HG02943 (cell line): ENCODE measurements around the gene ASAP2.
A peak's percentile ranks its signal among the peaks of the same experiment; 100 is the strongest.

Experiments used
- ATAC-seq: cut with Tn5 transposase; IDR thresholded peaks from one replicate; pipeline ENCODE4 v1.9.1; 2021; ENCODE audit warnings: mild to moderate bottlenecking, low read depth, moderate library complexity; ENCODE audit not compliant: unreplicated experiment

The ASAP2 gene

GRCh38 chr2:9415516-9416169, 209.0 kb downstream of the ASAP2 start:
- ATAC-seq, result no peak

GRCh38 chr2:9416267-9416961, 209.8 kb downstream of the ASAP2 start:
- no peak for ATAC-seq

GRCh38 chr2:9416962-9417316, 210.3 kb downstream of the ASAP2 start:
- no peak for ATAC-seq

GRCh38 chr2:9417725-9418124, 211.1 kb downstream of the ASAP2 start:
- no peak for ATAC-seq

- ATAC-seq, result no peak
Observed at GRCh38 chr2:9418746-9419145, 212.1 kb downstream of the ASAP2 start.

- no peak for ATAC-seq
Observed at GRCh38 chr2:9419541-9419940, 212.9 kb downstream of the ASAP2 start.

GRCh38 chr2:9420495-9420894, 213.9 kb downstream of the ASAP2 start:
- no peak for ATAC-seq

- ATAC-seq, result peak; percentile 32
Observed at GRCh38 chr2:9422321-9423099, 215.9 kb downstream of the ASAP2 start.

- peak; percentile 80 for ATAC-seq
Observed at GRCh38 chr2:9423100-9423921, 216.7 kb downstream of the ASAP2 start, which contains the start of the genes CPSF3 and ITGB1BP1. TSS of gene CPSF3 (plus strand) at chr2:9423654. CDS start at chr2:9423774, 120 bp downstream. TSS of gene ITGB1BP1 (minus strand) at chr2:9423528. CDS start at chr2:9418697, 4,831 bp downstream.

- peak; percentile 3 for ATAC-seq
Observed at GRCh38 chr2:9423922-9424272, 217.3 kb downstream of the ASAP2 start.

GRCh38 chr2:9424447-9425164, 218.0 kb downstream of the ASAP2 start:
- ATAC-seq, result no peak

- ATAC-seq, result no peak
Observed at GRCh38 chr2:9428965-9429577, 222.5 kb downstream of the ASAP2 start.

- no peak for ATAC-seq
Observed at GRCh38 chr2:9430316-9431293, 224.0 kb downstream of the ASAP2 start.

GRCh38 chr2:9434489-9434888, 227.9 kb downstream of the ASAP2 start:
- ATAC-seq, result no peak

- no peak for ATAC-seq
Observed at GRCh38 chr2:9439536-9439935, 232.9 kb downstream of the ASAP2 start.

- ATAC-seq, result no peak
Observed at GRCh38 chr2:9440058-9440727, 233.6 kb downstream of the ASAP2 start.

- no peak for ATAC-seq
Observed at GRCh38 chr2:9441556-9441955, 234.9 kb downstream of the ASAP2 start.

GRCh38 chr2:9443526-9443925, 236.9 kb downstream of the ASAP2 start:
- no peak for ATAC-seq
